GM15510 (cell line): ENCODE data around the gene PRSS1.

Experiments used
- POLR2A ChIP-seq: IDR thresholded peaks from 3 replicates; pipeline ENCODE4 v1.6.1; 2011; ENCODE audit warnings: borderline replicate concordance; ENCODE audit not compliant: insufficient read length; ENCODE audit errors: extremely low read depth

PRSS1 gene

DNA sequence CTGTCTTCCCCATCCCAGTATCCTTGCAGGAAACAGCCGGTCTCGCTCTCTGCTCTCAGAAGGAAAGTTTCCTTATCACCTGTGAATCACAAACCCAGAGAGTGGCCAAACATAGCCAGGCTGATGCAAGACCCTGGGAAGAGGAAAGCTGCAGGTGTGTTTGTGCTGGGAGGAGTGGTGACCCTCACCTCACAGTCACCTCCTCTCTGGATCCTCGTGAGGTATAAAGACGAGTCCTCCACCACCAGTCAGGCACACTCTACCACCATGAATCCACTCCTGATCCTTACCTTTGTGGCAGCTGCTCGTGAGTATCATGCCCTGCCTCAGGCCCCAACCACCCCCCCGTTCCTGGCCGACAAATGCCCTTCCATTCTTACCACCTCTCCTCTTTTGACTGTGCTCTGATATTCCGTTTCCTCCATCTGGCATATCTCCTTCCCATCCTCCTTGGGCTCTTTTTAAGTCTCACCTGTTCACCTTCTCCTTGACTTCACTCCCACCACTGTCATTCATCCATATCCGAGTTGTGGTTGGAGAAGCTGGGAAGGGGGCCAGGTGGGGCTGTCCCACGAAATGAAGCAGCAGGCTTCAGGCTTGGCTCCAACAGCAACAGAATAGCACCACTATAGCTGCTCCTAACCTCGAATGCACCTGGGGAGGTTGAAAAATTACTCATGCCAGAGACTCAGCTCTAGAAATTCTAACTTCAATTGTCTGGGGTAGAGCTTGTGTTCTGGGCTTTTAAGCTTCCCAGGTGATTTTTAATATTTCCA lies at the start of gene PRSS1:
TSS of gene PRSS1 (plus strand) at position 255 of the 776 bp plus-strand sequence. CDS start at position 268, 13 bp downstream.
- no peak for TF ChIP-seq POLR2A

DNA sequence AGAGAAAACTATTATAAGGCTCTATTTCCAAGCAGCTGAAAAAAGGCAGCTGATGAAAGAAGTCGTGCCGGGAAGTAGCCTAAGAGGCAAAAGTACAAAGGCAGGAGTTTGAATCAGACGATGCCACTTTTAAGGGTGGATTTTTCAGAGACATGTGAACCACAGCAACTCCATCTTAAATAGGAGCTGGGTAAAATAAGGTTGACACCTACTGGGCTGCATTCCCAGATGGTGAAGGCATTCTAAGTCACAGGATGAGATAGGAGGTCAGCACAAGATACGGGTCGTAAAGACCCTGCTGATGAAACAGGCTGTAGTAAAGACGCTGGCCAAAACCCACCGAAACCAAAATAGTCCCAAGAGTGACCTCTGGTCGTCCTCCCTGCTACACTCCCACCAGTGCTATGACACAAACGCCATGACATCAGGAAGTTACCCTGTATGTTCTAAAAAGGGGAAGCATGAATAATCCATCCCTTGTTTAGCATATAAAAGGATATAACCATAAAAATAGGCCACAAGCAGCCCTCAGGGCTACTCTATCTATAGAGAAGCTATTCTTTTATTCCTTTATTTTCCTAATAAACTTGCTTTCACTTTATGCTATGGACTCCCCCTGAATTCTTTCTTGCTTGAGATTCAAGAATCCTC lies 45.5 kb upstream of the PRSS1 start:
- TF ChIP-seq POLR2A, result no peak

DNA sequence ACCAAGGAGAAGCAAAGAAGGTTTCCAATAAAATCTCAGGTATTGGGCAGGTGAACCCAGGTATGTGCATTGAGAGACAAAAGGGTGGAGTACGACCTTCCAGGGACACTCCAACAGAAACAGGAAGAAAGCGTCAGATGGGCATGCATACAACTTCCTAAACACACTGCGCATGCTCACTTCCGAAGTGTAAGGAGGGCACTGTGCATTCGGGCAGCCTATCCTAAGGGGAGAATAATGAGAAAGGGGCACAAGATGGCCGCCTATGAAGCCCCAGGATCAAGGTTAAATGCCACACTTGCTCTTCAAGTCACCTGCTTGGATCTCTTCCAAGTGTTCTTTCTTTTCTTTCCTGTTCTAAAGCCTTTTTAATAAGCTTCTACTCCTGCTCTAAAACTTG lies 39.4 kb upstream of the PRSS1 start:
- no peak for TF ChIP-seq POLR2A

DNA sequence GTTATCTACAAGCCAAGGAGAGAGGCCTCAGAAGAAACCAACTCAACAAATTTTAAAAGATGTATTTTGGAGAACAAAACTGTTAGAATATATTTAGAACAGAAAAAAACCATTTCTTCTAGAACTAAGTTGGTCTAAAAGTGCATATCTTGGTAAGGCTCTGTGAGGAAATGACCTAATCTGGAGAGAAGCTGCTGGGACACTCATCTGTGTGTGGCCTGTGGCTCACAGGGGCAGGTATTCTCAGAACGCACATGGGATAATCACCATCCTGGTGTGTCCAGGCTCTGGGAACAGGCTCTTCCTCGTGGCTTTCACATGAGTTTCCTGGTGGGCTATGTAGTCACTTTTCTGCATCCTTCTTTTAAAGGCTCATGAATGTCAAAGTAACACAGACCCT lies 38.1 kb upstream of the PRSS1 start:
- TF ChIP-seq POLR2A, result no peak

DNA sequence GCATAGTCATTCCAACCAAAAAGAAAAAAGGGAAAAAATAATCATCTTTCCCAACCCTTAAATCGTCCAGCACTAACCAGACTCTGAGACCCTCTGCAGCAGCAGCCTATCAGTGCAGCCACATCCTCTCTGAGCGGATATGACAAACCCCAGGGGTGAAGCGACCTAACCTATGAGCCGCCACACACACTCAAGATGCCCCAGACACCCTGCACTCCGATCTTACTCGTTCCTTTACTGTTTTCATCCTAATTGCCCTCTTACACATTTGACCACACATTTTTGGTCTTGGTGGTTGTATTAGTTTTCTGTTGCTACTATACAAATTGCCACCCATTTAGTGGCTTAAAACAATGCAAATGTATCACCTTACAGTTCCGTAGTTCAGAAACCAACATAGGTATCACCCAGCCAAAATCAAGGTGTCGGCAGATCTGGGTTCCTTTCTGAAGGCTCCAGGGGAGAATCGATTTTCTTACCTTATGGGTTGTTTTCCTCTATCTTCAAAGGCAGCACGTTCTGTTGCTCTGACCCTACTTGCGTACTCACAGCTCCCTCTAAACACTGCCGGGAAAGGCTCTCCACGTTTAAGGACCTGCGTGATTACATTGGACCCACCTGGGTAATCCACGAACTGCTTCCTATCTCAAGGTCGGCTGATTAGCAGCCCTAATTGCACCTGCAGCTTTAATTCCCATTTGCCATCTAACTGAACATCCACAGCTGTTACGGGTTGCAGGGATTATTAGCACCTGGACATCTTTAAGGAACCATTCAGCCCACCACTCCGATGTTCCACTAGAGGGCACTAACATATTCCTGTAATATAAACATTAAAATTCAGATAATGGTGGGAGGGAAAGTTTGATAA lies 37.3 kb upstream of the PRSS1 start:
- no peak for TF ChIP-seq POLR2A

DNA sequence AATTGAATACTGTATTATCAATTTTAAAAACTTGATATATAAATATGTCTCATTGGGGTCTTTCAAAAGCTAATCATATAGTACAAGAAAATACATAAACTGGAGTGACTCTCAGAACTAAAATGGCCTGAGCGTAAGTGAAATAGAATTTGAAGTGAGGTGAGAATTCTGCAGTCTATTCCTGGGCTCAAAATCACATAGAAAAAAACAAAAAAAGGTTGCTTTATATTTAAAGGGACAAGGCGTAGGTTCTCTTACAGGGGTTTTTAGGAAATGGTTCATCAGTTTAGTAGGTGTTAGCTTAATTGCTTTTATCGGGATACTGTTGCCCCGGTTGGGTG lies 36.7 kb upstream of the PRSS1 start:
- TF ChIP-seq POLR2A, result no peak

DNA sequence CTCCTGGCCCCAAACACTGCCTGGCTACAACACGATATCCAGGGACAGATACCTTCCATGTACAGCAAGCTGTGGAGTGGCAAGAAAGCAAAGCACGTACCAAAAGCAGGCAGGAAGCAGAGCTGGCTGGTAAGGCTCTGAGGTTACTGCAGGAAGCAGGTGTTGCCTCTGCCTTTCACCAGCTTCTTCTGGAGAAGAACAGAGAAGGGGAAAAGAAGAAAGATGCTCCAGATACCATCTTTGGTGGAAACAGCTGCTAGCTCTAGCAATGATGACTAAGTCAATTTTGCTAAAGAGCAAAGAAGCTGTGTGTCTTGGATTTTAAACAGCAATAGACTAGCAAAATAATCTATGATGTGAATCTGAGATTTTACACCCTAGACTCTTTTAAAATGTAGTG lies 34.9 kb upstream of the PRSS1 start:
- TF ChIP-seq POLR2A, result no peak

DNA sequence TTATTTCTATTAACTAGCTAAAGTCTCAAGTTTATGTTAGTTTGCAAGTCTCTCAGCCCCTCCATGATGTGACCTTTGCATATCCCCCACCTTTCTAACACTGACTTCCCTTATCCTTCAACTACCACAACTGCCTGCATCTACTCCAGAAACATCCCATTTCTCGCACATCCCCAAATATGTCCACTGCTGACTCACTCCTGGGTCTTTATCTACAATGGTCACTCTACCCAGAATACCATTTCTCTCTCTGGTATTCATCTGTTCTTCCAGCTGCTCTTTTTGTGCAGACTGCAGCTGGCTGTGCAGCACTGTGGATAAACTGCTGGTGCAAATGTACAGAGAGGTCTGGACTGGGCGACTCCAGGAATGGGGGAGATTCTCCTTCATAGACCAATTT lies 32.7 kb upstream of the PRSS1 start:
- TF ChIP-seq POLR2A, result no peak

DNA sequence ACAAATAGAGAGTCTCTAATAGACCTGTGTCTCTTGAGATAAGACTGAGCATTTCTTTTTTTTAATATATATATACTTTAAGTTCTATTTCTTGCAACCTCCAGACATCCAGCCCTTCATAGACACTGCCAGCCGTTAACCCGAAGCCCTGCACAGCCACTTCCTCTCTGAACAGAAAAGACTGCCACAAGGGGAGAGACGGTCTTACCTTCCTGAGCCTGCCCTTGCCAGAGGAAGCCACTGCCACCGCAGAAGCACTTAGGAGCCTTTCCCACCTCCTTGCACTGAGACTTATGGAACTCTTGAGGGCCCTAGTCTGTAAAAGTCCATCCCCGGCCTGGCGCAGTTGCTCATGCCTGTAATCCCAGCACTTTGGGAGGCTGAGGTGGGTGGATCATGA lies 31.8 kb upstream of the PRSS1 start:
- TF ChIP-seq POLR2A, result no peak

DNA sequence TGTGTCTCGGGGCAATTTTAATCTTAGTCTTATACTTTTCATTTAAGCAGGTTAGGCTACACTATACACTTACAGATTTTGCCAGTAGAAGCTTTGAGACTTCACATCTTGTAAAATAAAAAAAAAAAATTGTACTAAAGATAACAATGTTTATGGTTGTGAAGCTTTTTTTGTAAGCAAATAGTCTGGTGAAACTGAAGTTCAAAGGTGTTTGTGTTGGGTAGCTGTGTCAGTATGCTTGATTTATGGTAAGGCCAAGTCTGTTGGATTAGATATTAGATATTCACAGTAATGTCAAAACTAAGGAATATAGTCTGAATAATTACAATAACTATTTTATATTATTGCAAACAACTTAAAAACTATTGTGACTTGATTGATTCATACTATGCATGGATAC lies 31.0 kb upstream of the PRSS1 start:
- TF ChIP-seq POLR2A, result no peak

DNA sequence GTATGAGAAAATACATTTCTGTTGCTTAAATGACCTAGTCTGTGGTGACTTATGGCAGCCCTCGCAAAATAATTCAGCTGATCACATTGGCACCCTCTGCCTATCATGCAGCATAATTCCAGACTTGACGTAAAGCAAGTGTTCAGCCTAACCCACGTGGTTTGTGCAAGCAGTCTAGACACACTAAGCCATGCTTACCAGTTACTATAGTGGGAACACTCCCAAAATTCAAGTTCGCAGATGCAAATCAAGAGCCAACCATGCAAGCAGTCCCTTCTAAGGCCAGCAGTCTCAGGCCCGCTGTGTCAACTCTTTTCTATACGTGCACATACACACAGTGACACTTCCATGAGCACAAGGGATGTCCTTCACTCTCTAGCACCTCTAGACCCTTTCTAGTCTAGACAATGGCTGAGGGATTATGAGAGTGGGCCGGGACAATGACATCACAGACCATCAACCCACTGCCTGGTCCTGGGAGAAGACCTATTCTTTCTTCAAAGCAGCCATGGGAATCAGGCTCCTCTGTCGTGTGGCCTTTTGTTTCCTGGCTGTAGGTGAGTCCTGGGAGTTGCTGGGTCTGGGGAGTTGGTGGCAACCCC lies 29.0 kb upstream of the PRSS1 start:
- no peak for TF ChIP-seq POLR2A

DNA sequence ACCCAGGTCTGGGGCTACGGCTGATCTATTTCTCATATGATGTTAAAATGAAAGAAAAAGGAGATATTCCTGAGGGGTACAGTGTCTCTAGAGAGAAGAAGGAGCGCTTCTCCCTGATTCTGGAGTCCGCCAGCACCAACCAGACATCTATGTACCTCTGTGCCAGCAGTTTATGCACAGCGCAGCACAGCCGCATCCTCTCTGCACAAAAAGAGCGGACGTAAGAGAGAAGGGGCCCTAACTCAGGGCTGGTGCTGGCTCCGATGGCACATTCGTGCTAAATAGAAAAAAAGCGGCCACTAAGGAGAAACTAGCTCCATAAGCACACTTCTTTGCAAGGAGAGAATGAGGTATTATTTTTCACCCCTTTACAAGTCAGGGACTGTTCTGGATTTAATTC lies 28.3 kb upstream of the PRSS1 start:
- no peak for TF ChIP-seq POLR2A

DNA sequence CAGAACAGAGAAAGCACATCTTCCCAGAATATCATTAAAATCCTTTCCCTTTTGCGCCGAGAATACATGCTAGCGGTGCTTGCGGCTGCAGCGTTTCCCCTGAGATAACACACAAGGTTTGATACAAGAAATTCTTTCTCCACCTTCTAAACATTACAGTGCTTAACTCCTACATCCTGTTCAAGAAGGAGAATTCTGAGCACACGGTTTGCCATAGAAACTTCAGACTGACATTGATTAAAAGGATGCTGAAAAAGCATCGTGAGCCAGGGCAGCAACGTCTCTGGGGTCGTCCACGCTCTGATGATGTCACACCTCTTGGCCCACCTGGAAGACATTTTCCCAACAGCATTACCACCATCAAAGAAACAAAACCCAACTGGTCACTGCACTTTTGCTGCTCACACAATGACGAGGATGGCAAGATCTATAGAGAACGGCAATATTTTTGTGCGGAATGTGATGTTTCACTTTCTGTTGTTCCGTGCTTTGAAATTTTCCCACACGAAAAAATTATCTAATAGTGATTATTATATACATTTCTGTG lies 27.0 kb upstream of the PRSS1 start:
- no peak for TF ChIP-seq POLR2A

DNA sequence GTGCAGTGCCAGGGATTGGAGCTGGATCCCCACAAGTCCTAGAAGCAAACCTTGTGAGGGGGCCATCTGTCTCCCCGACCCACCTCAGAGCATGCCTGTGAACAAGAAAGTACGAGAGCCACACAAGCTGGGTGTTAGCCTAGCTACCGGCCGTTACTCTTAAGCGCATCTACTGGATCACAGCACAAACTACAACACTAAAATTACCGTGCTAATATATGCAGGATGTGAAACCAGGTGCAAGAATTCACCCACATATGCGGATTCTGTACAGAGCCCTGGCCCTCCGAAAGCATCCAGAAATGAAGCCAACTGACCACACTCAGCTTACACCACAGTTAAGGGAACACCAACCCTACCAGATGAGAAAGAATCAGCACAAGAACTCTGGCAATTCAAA lies 16.0 kb upstream of the PRSS1 start:
- no peak for TF ChIP-seq POLR2A

DNA sequence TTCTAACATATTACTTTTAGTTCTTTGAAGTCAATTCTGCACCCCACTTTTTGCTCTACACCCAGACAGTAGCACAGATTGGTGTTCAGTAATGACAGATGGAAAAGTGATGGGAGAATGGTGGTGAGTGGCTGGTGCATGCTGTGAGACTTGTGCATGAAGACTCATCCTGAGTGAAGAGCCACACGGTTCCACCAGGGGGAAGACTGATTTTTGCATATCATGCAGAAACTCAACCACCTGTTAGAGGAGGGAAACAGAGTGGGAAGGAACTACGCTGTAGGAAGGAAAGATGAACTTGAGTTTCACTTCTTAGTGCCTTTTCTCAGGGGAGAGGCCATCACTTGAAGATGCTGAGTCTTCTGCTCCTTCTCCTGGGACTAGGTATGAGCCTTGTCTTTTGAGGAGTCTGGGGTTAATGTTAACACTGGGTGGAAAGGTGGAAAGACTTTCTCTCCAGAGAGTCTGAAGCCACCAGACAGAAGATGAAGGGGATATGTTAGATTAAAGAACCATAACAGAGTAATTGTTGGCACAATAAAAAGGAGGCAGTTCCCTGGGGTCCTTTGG lies 9.3 kb upstream of the PRSS1 start:
- no peak for TF ChIP-seq POLR2A

DNA sequence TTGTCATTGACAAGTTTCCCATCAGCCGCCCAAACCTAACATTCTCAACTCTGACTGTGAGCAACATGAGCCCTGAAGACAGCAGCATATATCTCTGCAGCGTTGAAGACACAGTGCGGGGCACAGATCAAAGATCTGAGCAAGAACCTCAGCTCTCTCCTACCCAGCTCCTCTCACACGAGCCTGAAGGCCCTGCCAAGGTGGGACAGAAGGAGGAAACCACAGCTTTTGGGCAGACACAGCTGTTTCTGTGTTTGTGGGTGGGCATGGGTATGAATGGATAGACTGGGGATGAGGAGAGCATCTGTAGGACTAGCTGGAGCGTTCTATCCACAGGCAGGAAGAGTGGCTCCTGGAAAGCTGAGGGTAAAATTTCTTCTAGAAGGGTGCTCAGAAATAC lies 8.5 kb upstream of the PRSS1 start:
- no peak for TF ChIP-seq POLR2A
